ENCODE results near the gene TMEM204. TPM values are rescaled to one million over a fixed set of nuclear protein-coding genes. Genes with fewer than 3 reads are reported as not detected.

The TMEM204 gene
- polyA plus RNA-seq, 3 donors: 0.09 to 1.5 (median 1.3) TPM

DNA sequence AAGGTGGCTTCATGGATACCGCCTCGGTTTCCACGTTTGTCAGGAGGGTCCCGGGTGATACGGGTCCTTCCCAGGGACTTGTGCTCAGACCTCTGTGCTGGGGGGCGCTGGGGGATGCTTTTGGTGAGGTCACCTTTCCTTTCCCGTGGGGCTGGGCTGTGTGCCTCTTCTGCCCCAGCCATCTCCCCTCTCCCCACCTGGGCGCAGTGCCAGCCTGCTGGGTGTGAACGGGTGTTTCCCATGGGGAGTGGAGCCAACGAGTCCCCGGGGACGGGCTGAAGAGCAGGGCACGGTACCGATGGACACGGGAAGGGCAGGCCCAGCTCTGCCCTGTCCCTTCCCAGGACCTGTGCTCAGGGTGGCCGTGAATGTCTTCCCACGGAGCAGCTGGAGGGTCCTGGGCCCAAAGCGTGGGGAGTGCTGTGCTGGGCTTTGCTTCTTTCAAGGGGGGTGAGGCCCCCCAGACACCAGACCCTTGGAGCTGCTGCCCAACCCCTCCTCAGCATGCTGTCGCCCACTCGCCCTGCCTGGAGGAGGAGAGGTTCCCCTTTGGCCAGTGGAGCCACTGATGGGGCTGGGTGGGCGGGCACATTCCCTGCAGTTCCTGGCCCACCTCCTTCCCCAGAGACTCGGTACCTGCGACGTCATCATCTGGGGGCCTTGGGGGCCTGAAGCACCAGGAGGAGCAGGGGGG is 24.8 kb upstream of the TMEM204 start:
- H3K27me3 ChIP-seq (ENCODE audit: control insufficient read depth in 2 of 2, insufficient read depth in 2 of 2, low read length in 2 of 2): no peaks in the 10 kb centered on the region
- H3K9ac ChIP-seq (ENCODE audit: insufficient read depth, low read length, poor library complexity, severe bottlenecking): no peak overlapping the region
- peaks cover 34 to 58% of the 10 kb centered on the region in 2 donors for H3K36me3 ChIP-seq (replicated peaks in 1 of 2; ENCODE audit: control insufficient read depth in 1 of 2, insufficient read depth in 2 of 2, low read length in 2 of 2)
- no peak overlapping the region for H3K4me3 ChIP-seq (replicated peaks in 1 of 3; ENCODE audit: low read depth in 2 of 3, low read length in 3 of 3)
- no peaks in the 10 kb centered on the region for H3K4me1 ChIP-seq (ENCODE audit: control insufficient read depth in 1 of 2, insufficient read depth in 2 of 2, low read length in 2 of 2)
- no peak overlapping the region for H3K4me2 ChIP-seq (replicated peaks; ENCODE audit: extremely low read depth, low read length, poor library complexity, severe bottlenecking)
- H3K79me2 ChIP-seq (ENCODE audit: insufficient read depth, low read length): no peaks in the 10 kb centered on the region
- DNase-seq: no peak
- H3K9me3 ChIP-seq (replicated peaks in 1 of 2; ENCODE audit: control insufficient read depth in 1 of 2, insufficient read depth in 1 of 2, low read length in 2 of 2): peaks cover 0 to 8% of the 10 kb centered on the region in 2 donors
- no peak overlapping the region for H3K4me3 Mint-ChIP-seq
- H4K20me1 ChIP-seq (ENCODE audit: insufficient read depth, low read length): no peaks in the 10 kb centered on the region
- H3K27me3 Mint-ChIP-seq (ENCODE audit: low read depth in 3 of 3): no peaks in the 10 kb centered on the region
- no peak overlapping the region for H2AFZ ChIP-seq (ENCODE audit: insufficient read depth, low read depth, low read length, poor library complexity, severe bottlenecking)
- H3K27ac ChIP-seq (ENCODE audit: low read depth in 1 of 2, low read length in 2 of 2): no peak overlapping the region
- H3K4me1 Mint-ChIP-seq: no peaks in the 10 kb centered on the region
- 94% methylated on average over 11 of the region's 24 CpGs for WGBS (ENCODE audit: insufficient coverage)
- peaks cover 2 to 12% (median 9%) of the 10 kb centered on the region in 7 donors for H3K9me3 Mint-ChIP-seq
- H3K27ac Mint-ChIP-seq: no peak overlapping the region
- TF ChIP-seq CTCF (IDR thresholded peaks at IDR 0.05): no peak
- peaks cover 28 to 64% of the 10 kb centered on the region in 2 donors for H3K36me3 Mint-ChIP-seq
- intact Hi-C loops (cut with micrococcal nuclease): loop anchor here in 1 of 2 donors (10.0 kb wide), 1 partner anchor 54 kb away; no protein-coding TSS in a partner anchor

DNA sequence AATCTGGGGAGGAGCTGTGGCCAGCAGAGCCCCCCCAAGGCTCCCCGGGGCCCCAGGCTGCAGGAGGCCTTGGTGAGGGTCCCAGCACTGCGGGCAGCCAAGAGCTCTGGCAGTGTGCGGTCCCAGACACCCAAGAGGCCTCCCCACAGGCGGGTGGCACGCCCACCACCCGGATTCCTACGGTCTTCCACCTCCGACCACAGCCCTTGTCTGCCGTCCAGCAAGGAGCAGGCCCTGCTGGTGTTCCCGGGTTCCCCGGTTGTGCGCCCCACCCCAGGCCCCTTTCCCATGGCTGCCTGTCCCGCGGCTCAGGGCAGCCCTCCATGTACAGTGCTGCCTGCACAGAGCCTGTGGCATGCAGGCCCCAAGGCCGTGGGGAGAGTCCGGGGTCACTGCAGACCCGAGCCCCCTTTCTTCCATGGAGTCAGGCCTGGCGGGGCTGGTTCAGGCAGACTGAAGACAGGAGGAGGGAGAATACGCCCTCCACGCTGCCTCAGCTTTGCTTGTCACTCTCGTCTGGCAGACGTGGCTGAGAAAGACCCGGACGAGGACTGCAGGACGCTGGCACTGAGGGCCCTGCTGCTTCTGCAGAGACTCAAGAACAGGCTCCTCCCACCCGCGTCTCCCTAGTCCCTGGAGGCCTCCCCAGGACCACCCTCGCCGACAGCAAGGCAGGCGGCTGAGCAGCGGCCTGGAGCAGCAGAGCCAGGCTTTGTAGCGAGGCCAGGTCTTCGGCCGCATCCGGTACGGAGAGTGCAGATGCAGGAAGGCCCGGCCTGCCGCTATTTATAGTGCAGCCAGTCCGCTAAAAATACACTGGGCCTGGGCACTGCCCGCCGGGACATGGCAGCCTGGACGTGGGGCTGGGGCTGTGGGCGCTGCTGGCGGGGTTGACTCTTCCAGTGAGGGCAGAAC is 23.9 kb upstream of the TMEM204 start:
- DNase-seq: no peak

More for the DNA sequence above, 23.9 kb upstream of the TMEM204 start:
- H3K9me3 Mint-ChIP-seq: peaks cover 7 to 22% (median 16%) of the 10 kb centered on the region in 7 donors
- H3K27me3 Mint-ChIP-seq (ENCODE audit: low read depth in 3 of 3): no peaks in the 10 kb centered on the region
- no peak overlapping the region for H3K27ac Mint-ChIP-seq
- no peak overlapping the region for H3K9ac ChIP-seq (ENCODE audit: insufficient read depth, low read length, poor library complexity, severe bottlenecking)
- no peak overlapping the region for H3K4me3 Mint-ChIP-seq
- no peaks in the 10 kb centered on the region for H3K4me1 ChIP-seq (ENCODE audit: control insufficient read depth in 1 of 2, insufficient read depth in 2 of 2, low read length in 2 of 2)
- H3K4me1 Mint-ChIP-seq: no peaks in the 10 kb centered on the region
- no peak overlapping the region for H3K27ac ChIP-seq (ENCODE audit: low read depth in 1 of 2, low read length in 2 of 2)
- WGBS (ENCODE audit: insufficient coverage): 94% methylated on average over 42 of the region's 44 CpGs
- intact Hi-C loops (cut with micrococcal nuclease): loop anchor here in 1 of 2 donors (10.0 kb wide), 1 partner anchor 55 kb away; no protein-coding TSS in a partner anchor
- peaks cover 27 to 57% of the 10 kb centered on the region in 2 donors for H3K36me3 Mint-ChIP-seq
- H4K20me1 ChIP-seq (ENCODE audit: insufficient read depth, low read length): no peaks in the 10 kb centered on the region
- no peaks in the 10 kb centered on the region for H3K79me2 ChIP-seq (ENCODE audit: insufficient read depth, low read length)
- no peak overlapping the region for H3K4me2 ChIP-seq (replicated peaks; ENCODE audit: extremely low read depth, low read length, poor library complexity, severe bottlenecking)
- no peak overlapping the region for H2AFZ ChIP-seq (ENCODE audit: insufficient read depth, low read depth, low read length, poor library complexity, severe bottlenecking)
- H3K9me3 ChIP-seq (replicated peaks in 1 of 2; ENCODE audit: control insufficient read depth in 1 of 2, insufficient read depth in 1 of 2, low read length in 2 of 2): peaks cover 0 to 17% of the 10 kb centered on the region in 2 donors
- H3K27me3 ChIP-seq (ENCODE audit: control insufficient read depth in 2 of 2, insufficient read depth in 2 of 2, low read length in 2 of 2): no peaks in the 10 kb centered on the region
- no peak for TF ChIP-seq CTCF (IDR thresholded peaks at IDR 0.05)
- peaks cover 34 to 56% of the 10 kb centered on the region in 2 donors for H3K36me3 ChIP-seq (replicated peaks in 1 of 2; ENCODE audit: control insufficient read depth in 1 of 2, insufficient read depth in 2 of 2, low read length in 2 of 2)
- H3K4me3 ChIP-seq (replicated peaks in 1 of 3; ENCODE audit: low read depth in 2 of 3, low read length in 3 of 3): no peak overlapping the region

All from CD14-positive monocyte (primary cell).